Measurements from ENCODE around the gene UGT1A3. TPM values are rescaled to one million over a fixed set of nuclear protein-coding genes. Genes with fewer than 3 reads are reported as not detected.
"Not testable (repeated sequence)": the region's sequence is repeated elsewhere in the genome, so short reads cannot be mapped to it uniquely, and the experiment has no call there.

UGT1A3 gene
- total RNA-seq, 4 donors from 2014 or later = 2.6 to 3.2 (median 2.6) TPM; not detected in 1

- TF ChIP-seq CTCF (IDR thresholded peaks at IDR 0.05) (no peak), POLR2AphosphoS5 (IDR thresholded peaks at IDR 0.05) (no peak), EP300 (IDR thresholded peaks at IDR 0.05; ENCODE audit: low read depth) (no peak), POLR2A (IDR thresholded peaks at IDR 0.05) (no peak)
- Histone ChIP-seq H3K27me3 (no peaks in the 10 kb centered on the region), H3K27ac (no peak overlapping the region), H3K4me1 (peaks cover 0 to 8% (median 3%) of the 10 kb centered on the region in 4 donors), H3K9me3 (no peaks in the 10 kb centered on the region), H3K36me3 (no peaks in the 10 kb centered on the region), H3K4me3 (no peak overlapping the region)
- in situ Hi-C loops (cut with MboI; ENCODE audit: low pct_ligation_motif_present in 1 of 4, low pct_unique_long_range_greater_than_20kb in 1 of 4, low sequenced_read_pairs in 3 of 4) = no loop called here
- no peak for DNase-seq
- 68 to 75% methylated on average over 4 of the region's 4 CpGs for WGBS, 2 donors (ENCODE audit: low coverage in 1 of 2)
- intact Hi-C loops (cut with DNase I; ENCODE audit: low total_unique reads) = no loop called here
Observed at GRCh38 chr2:233698740-233699139, 30.1 kb upstream of the UGT1A3 start.

GRCh38 chr2:233699424-233700027, 29.3 kb upstream of the UGT1A3 start:
- intact Hi-C loops (cut with DNase I; ENCODE audit: low total_unique reads) (no loop called here), in situ Hi-C loops (cut with MboI; ENCODE audit: low pct_ligation_motif_present in 1 of 4, low pct_unique_long_range_greater_than_20kb in 1 of 4, low sequenced_read_pairs in 3 of 4) (loop anchor here in 1 of 4 donors (25.0 kb wide), 1 partner anchor 237 kb away; no protein-coding TSS in a partner anchor)
- no peaks in the 10 kb centered on the region for H3K9me3 ChIP-seq
- TF ChIP-seq CTCF (IDR thresholded peaks at IDR 0.05) = no peak
- no peak for TF ChIP-seq EP300 (IDR thresholded peaks at IDR 0.05; ENCODE audit: low read depth)
- TF ChIP-seq POLR2A (IDR thresholded peaks at IDR 0.05) = no peak
- WGBS, 2 donors (ENCODE audit: low coverage in 1 of 2) = 88 to 97% methylated on average over 6 to 8 of the region's 8 CpGs
- no peaks in the 10 kb centered on the region for H3K36me3 ChIP-seq
- H3K27ac ChIP-seq = peak overlapping the region in 3 of 4 donors; percentile 15 to 64 (median 23)
- peaks cover 0 to 8% (median 3%) of the 10 kb centered on the region in 4 donors for H3K4me1 ChIP-seq
- no peaks in the 10 kb centered on the region for H3K27me3 ChIP-seq
- no peak overlapping the region for H3K4me3 ChIP-seq
- no peak for DNase-seq

GRCh38 chr2:233700028-233700635, 28.7 kb upstream of the UGT1A3 start:
- H3K27me3 ChIP-seq = no peaks in the 10 kb centered on the region
- peak overlapping the region in 3 of 4 donors; percentile 15 to 64 (median 23) for H3K27ac ChIP-seq
- no peak for TF ChIP-seq EP300 (IDR thresholded peaks at IDR 0.05; ENCODE audit: low read depth)
- no peak for TF ChIP-seq CTCF (IDR thresholded peaks at IDR 0.05)
- no peak for TF ChIP-seq POLR2AphosphoS5 (IDR thresholded peaks at IDR 0.05)
- no peak for TF ChIP-seq POLR2A (IDR thresholded peaks at IDR 0.05)
- 27 to 60% methylated on average over 1 of the region's 1 CpG for WGBS, 2 donors (ENCODE audit: low coverage in 1 of 2)
- in situ Hi-C loops (cut with MboI; ENCODE audit: low pct_ligation_motif_present in 1 of 4, low pct_unique_long_range_greater_than_20kb in 1 of 4, low sequenced_read_pairs in 3 of 4) = loop anchor here in 1 of 4 donors (25.0 kb wide), 1 partner anchor 238 kb away; no protein-coding TSS in a partner anchor
- peak; percentile 31 for DNase-seq
- no peaks in the 10 kb centered on the region for H3K36me3 ChIP-seq
- H3K4me3 ChIP-seq = no peak overlapping the region
- intact Hi-C loops (cut with DNase I; ENCODE audit: low total_unique reads) = no loop called here
- H3K9me3 ChIP-seq = no peaks in the 10 kb centered on the region
- H3K4me1 ChIP-seq = peaks cover 0 to 8% (median 3%) of the 10 kb centered on the region in 4 donors

- intact Hi-C loops (cut with DNase I; ENCODE audit: low total_unique reads); H3K36me3 ChIP-seq: not testable (repeated sequence)
- 77 to 100% methylated on average over 1 to 5 of the region's 5 CpGs for WGBS, 2 donors (ENCODE audit: low coverage in 1 of 2)
Observed at GRCh38 chr2:233700842-233701241, 28.0 kb upstream of the UGT1A3 start.

More at GRCh38 chr2:233700842-233701241, 28.0 kb upstream of the UGT1A3 start:
- in situ Hi-C loops (cut with MboI; ENCODE audit: low pct_ligation_motif_present in 1 of 4, low pct_unique_long_range_greater_than_20kb in 1 of 4, low sequenced_read_pairs in 3 of 4) = loop anchor here in 1 of 4 donors (25.0 kb wide), 1 partner anchor 239 kb away; no protein-coding TSS in a partner anchor
- not testable (repeated sequence) for H3K27me3 ChIP-seq, H3K4me1 ChIP-seq, DNase-seq, H3K4me3 ChIP-seq, H3K27ac ChIP-seq, H3K9me3 ChIP-seq
